ENCODE measurements around the gene TERT.

- TF ChIP-seq POLR2AphosphoS5 (IDR thresholded peaks at IDR 0.05; ENCODE audit: low read depth, low read length): no peak
- no peak for TF ChIP-seq POLR2A (IDR thresholded peaks at IDR 0.05; ENCODE audit: low read depth, low read length)
- TF ChIP-seq TAF1 (IDR thresholded peaks at IDR 0.05; ENCODE audit: borderline replicate concordance, low read depth, low read length): no peak
Measured at GRCh38 chr5:1264211-1264610, 30.7 kb downstream of the TERT start.
